Parathyroid adenoma (tissue), 2 donors: ENCODE results near the gene USP50.

Experiments
- H2AFZ ChIP-seq: fragments of 300-600 bp; sonication (generic); one replicate; pipeline ENCODE4 v1.7.0; 2017; ENCODE audit warnings: antibody characterized with exemption, mild to moderate bottlenecking
- H3K27ac ChIP-seq: fragments of 300-600 bp; sonication (generic); one replicate; pipeline ENCODE4 v1.7.0; 2017
- H3K27me3 ChIP-seq: fragments of 300-600 bp; sonication (generic); one replicate; pipeline ENCODE4 v1.7.0; 2017; ENCODE audit warnings: low read length; ENCODE audit not compliant: control insufficient read depth, insufficient read depth
- H3K36me3 ChIP-seq: fragments of 300-600 bp; sonication (generic); one replicate; pipeline ENCODE4 v1.7.0; 2017; ENCODE audit warnings: low read length; ENCODE audit not compliant: control insufficient read depth, insufficient read depth
- H3K4me1 ChIP-seq: fragments of 300-600 bp; sonication (generic); one replicate; pipeline ENCODE4 v1.7.0; 2017; ENCODE audit warnings: control low read depth
- H3K4me2 ChIP-seq: fragments of 300-600 bp; sonication (generic); one replicate; pipeline ENCODE4 v1.7.0; 2017; ENCODE audit warnings: low read length
- H3K4me3 ChIP-seq: fragments of 300-600 bp; sonication (generic); one replicate; pipeline ENCODE4 v1.7.0; 2017; ENCODE audit warnings: low read depth, low read length
- H3K79me2 ChIP-seq: fragments of 300-600 bp; sonication (generic); one replicate; pipeline ENCODE4 v1.7.0; 2017; ENCODE audit warnings: control low read depth
- H3K9ac ChIP-seq: fragments of 300-600 bp; sonication (generic); one replicate; pipeline ENCODE4 v1.7.0; 2017; ENCODE audit warnings: mild to moderate bottlenecking
- H3K9me3 ChIP-seq: fragments of 300-600 bp; sonication (generic); one replicate; pipeline ENCODE4 v1.7.0; 2017; ENCODE audit warnings: low read length; ENCODE audit not compliant: control insufficient read depth
- TF ChIP-seq, protein P1 (sequence below): fragments of 300-600 bp; sonication (generic); IDR thresholded peaks from one replicate; pipeline ENCODE4 v1.7.0; 2017; ENCODE audit warnings: antibody characterized with exemption, mild to moderate bottlenecking
- donor health status: primary hyperparathyroidism.

Gene USP50

DNA sequence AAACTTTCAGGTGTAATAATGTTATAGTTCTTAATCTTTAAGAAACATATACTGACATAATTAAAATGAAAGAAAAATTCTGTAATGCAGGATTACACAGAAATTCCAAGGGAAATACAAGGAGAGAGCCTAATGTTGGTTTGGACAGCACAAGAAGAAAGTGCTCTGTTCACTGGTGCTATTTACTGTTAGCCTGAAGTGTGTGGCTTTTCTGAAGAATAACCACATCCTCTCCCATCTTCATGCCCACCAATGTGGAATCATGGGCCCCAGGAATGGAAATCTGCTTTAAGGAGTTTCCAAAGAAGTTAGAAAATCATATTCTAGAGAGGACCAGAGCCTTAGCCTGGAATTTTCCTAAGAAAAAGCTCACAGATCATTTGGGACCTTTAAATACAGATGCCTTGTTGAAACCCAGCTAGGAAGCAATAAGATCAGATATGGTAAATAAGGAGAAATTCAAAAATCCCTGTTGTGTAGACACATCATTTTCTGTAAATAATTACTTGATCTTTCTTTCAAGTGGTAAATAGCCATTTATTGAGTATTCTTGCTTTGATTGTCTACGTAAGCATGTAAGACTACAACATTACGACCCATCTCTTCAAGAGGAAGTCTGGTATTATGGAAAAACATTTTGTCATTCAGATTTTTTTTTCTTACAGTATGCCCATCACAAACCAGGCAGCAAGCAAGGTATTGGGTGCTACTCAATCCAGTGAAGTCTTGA is 10.3 kb upstream of the USP50 start:
- no peaks in the 10 kb centered on the region for H3K79me2 ChIP-seq
- H3K9me3 ChIP-seq: no peaks in the 10 kb centered on the region
- no peak overlapping the region for H3K4me2 ChIP-seq
- no peaks in the 10 kb centered on the region for H3K36me3 ChIP-seq
- H3K4me3 ChIP-seq: no peak overlapping the region
- no peaks in the 10 kb centered on the region for H3K27me3 ChIP-seq
- TF ChIP-seq, protein P1, sequence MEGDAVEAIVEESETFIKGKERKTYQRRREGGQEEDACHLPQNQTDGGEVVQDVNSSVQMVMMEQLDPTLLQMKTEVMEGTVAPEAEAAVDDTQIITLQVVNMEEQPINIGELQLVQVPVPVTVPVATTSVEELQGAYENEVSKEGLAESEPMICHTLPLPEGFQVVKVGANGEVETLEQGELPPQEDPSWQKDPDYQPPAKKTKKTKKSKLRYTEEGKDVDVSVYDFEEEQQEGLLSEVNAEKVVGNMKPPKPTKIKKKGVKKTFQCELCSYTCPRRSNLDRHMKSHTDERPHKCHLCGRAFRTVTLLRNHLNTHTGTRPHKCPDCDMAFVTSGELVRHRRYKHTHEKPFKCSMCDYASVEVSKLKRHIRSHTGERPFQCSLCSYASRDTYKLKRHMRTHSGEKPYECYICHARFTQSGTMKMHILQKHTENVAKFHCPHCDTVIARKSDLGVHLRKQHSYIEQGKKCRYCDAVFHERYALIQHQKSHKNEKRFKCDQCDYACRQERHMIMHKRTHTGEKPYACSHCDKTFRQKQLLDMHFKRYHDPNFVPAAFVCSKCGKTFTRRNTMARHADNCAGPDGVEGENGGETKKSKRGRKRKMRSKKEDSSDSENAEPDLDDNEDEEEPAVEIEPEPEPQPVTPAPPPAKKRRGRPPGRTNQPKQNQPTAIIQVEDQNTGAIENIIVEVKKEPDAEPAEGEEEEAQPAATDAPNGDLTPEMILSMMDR: no peak
- no peak overlapping the region for H3K27ac ChIP-seq
- no peak overlapping the region for H2AFZ ChIP-seq
- H3K9ac ChIP-seq: no peak overlapping the region
- no peaks in the 10 kb centered on the region for H3K4me1 ChIP-seq

DNA sequence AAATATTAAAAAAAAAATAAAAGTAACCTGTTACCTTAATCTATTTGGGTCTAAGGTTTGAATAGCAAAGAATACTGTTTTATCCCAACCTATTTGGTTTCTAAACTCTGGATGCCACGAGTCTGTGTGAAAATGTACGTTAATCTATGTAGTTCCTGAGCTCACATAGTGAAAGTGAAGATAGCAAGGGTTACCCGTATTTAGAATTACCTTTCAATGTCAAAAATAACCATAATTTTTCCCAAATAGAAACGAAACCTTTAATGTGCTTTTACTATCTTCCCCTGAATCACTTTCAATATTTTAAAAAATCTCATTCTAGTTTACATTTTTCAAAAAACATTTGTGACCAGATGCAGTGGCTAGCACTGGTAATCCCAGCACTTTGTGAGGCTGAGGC is 5.8 kb upstream of the USP50 start:
- Histone ChIP-seq H3K79me2 (no peaks in the 10 kb centered on the region), H3K9ac (no peak overlapping the region), H3K27ac (no peak overlapping the region), H3K4me2 (no peak overlapping the region), H3K36me3 (no peaks in the 10 kb centered on the region), H3K4me3 (no peak overlapping the region), H3K4me1 (no peaks in the 10 kb centered on the region), H2AFZ (no peak overlapping the region), H3K9me3 (no peaks in the 10 kb centered on the region), H3K27me3 (no peaks in the 10 kb centered on the region)
- TF ChIP-seq, protein P1: no peak

DNA sequence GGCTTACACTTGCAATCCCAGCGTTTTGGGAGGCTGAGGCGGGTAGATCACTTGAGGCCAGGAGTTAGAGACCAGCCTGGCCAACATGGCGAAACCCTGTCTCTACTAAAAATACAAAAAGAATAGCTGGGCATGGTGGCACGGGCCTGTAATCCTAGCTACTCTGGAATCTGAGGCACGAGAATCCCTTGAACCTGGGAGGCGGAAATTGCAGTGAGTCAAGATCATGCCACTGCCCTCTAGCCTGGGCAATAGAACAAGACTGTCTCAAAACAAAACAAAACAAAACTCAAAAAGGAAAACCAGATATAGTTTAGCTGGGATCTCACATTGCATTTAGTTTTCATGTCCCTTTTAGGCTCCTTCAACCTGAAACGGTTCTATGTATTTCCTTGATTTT is 2.9 kb upstream of the USP50 start:
- H3K4me1 ChIP-seq: no peaks in the 10 kb centered on the region
- no peak overlapping the region for H3K4me3 ChIP-seq
- no peak overlapping the region for H2AFZ ChIP-seq
- TF ChIP-seq, protein P1: no peak
- no peaks in the 10 kb centered on the region for H3K79me2 ChIP-seq
- H3K9ac ChIP-seq: no peak overlapping the region
- no peak overlapping the region for H3K4me2 ChIP-seq
- no peaks in the 10 kb centered on the region for H3K36me3 ChIP-seq
- H3K9me3 ChIP-seq: no peaks in the 10 kb centered on the region
- no peaks in the 10 kb centered on the region for H3K27me3 ChIP-seq
- H3K27ac ChIP-seq: no peak overlapping the region

DNA sequence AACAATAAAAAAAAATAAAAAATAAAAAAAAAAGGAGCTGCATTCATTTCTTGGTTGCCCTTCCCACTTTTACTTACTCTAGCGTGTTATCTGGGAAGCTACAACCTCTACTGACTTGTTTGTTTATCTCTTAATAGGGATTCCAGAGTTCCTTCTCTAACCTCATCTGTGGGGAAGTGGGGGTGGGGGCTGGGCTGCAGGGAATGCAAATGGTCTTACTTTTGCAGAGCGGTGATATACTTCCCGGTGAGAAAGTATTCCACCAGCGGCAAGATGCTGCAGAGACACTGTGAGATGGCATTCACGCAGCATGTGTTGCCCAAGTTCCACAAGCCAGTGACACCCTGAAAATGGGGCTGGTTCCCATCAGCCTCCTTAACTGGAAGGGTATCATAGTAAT is 2.1 kb downstream of the USP50 start:
- Histone ChIP-seq H3K36me3 (no peaks in the 10 kb centered on the region), H3K27ac (no peak overlapping the region), H3K27me3 (no peaks in the 10 kb centered on the region), H3K79me2 (no peaks in the 10 kb centered on the region), H3K4me3 (no peak overlapping the region), H3K9me3 (no peaks in the 10 kb centered on the region), H3K9ac (no peak overlapping the region), H3K4me1 (no peaks in the 10 kb centered on the region), H3K4me2 (no peak overlapping the region), H2AFZ (no peak overlapping the region)
- TF ChIP-seq, protein P1: no peak

DNA sequence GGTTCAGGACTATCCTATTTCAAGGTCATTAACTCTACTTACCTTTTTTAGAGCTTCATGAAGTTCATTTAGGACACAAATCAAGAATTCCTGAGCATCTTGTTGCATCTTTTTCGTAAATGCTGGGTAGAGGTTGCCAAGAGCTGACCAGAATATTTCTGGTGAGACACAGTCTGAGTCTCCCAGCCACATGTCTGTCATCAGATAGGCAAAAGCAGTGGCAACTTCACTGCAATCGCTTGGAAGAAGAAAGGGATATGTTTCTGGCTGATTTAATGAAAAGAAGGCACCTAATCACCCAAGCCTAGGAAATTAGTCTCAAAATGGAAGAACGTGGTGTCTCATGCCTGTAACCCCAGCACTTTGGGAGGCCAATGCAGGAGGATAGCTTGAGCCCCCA is 2.9 kb downstream of the USP50 start:
- TF ChIP-seq, protein P1: no peak
- Histone ChIP-seq H3K9ac (no peak overlapping the region), H3K4me1 (no peaks in the 10 kb centered on the region), H3K4me3 (no peak overlapping the region), H3K27ac (no peak overlapping the region), H3K79me2 (no peaks in the 10 kb centered on the region), H2AFZ (no peak overlapping the region), H3K4me2 (no peak overlapping the region), H3K27me3 (no peaks in the 10 kb centered on the region), H3K36me3 (no peaks in the 10 kb centered on the region), H3K9me3 (no peaks in the 10 kb centered on the region)
